Gastroesophageal sphincter (tissue), 3 donors: ENCODE measurements around the gene CBLN4.

Experiments
- EP300 ChIP-seq: sonication (generic); formaldehyde crosslinking; IDR thresholded peaks from one replicate; pipeline ENCODE4 v1.6.1; 2017; ENCODE audit warnings: antibody characterized with exemption, mild to moderate bottlenecking
- POLR2A ChIP-seq, 2 donors: fragments of 450-650 bp; IDR thresholded peaks; one replicate each; pipeline ENCODE4 v1.6.1; 2017; ENCODE audit warnings: antibody characterized with exemption in 2 of 2, mild to moderate bottlenecking in 2 of 2, moderate library complexity in 1 of 2
- POLR2AphosphoS5 ChIP-seq: sonication (generic); formaldehyde crosslinking; IDR thresholded peaks from one replicate; pipeline ENCODE4 v1.6.1; 2017; ENCODE audit warnings: antibody characterized with exemption
- TF ChIP-seq, protein P1 (sequence below), 4 experiments: fragments of 200-600 bp in 2 of 4; fragments of 450-650 bp in 2 of 4; sonication (generic) in 1 of 4; IDR thresholded peaks; one replicate each; pipeline ENCODE4 v1.5.1; 2017 to 2019; ENCODE audit warnings: antibody characterized with exemption in 4 of 4, mild to moderate bottlenecking in 2 of 4, moderate library complexity in 2 of 4

DNA sequence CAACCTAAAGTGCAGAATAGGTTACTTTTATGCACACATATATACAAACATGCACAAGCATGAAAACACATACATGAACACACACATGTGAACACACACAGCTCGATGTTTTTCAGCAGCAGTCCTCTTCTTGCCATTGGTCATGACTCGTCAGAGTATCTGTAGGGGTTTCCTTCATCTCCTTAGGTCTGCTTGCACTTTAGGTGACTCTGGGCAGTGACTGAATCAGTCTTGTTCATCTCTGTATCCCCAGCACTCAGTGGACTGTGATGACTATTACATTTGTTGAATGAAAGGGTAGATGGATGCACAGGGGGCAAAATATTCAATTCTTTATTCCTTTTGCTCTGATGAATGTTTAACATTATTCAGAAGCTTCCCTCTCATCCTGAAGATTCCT, 26.8 kb downstream of the CBLN4 start:
- TF ChIP-seq, protein P1, sequence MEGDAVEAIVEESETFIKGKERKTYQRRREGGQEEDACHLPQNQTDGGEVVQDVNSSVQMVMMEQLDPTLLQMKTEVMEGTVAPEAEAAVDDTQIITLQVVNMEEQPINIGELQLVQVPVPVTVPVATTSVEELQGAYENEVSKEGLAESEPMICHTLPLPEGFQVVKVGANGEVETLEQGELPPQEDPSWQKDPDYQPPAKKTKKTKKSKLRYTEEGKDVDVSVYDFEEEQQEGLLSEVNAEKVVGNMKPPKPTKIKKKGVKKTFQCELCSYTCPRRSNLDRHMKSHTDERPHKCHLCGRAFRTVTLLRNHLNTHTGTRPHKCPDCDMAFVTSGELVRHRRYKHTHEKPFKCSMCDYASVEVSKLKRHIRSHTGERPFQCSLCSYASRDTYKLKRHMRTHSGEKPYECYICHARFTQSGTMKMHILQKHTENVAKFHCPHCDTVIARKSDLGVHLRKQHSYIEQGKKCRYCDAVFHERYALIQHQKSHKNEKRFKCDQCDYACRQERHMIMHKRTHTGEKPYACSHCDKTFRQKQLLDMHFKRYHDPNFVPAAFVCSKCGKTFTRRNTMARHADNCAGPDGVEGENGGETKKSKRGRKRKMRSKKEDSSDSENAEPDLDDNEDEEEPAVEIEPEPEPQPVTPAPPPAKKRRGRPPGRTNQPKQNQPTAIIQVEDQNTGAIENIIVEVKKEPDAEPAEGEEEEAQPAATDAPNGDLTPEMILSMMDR (IDR thresholded peaks at IDR 0.05), result no peak
- TF ChIP-seq POLR2AphosphoS5 (no peak), POLR2A (IDR thresholded peaks at IDR 0.05) (no peak), EP300 (no peak)
